Transverse colon (tissue), 4 donors: ENCODE data around the gene DNAJC5.

Experiments
- CTCF ChIP-seq, 5 experiments: fragments of 200-600 bp in 3 of 5; fragments of 450-650 bp in 2 of 5; sonication (generic) in 3 of 5; IDR thresholded peaks; 1 replicate in 2 of 5; 2 replicates in 3 of 5; pipeline ENCODE4 v1.5.1; 2016 to 2017; ENCODE audit warnings: antibody characterized with exemption in 5 of 5, inconsistent platforms in 3 of 5, mild to moderate bottlenecking in 2 of 5, moderate library complexity in 1 of 5
- EP300 ChIP-seq: sonication (generic); formaldehyde crosslinking; IDR thresholded peaks from one replicate; pipeline ENCODE4 v1.6.1; 2017; ENCODE audit warnings: antibody characterized with exemption, low read depth
- POLR2A ChIP-seq: fragments of 450-650 bp; IDR thresholded peaks from one replicate; pipeline ENCODE4 v1.6.1; 2016; ENCODE audit warnings: antibody characterized with exemption, mild to moderate bottlenecking, moderate library complexity
- POLR2AphosphoS5 ChIP-seq, 3 donors: sonication (generic); formaldehyde crosslinking; IDR thresholded peaks; one replicate each; pipeline ENCODE4 v1.6.1; 2016; ENCODE audit warnings: antibody characterized with exemption in 3 of 3

GRCh38 chr20:63961664-63962425 is 66.9 kb downstream of the DNAJC5 start:
- no peak for TF ChIP-seq CTCF (IDR thresholded peaks at IDR 0.05)
- no peak for TF ChIP-seq POLR2A
- TF ChIP-seq POLR2AphosphoS5 (IDR thresholded peaks at IDR 0.05), result no peak
- no peak for TF ChIP-seq EP300
